HG03159 (cell line): ENCODE data around the gene NEU4.
"Not testable (repeated sequence)": the region's sequence is repeated elsewhere in the genome, so short reads cannot be mapped to it uniquely, and the experiment has no call there.

ENCODE experiments used
- ATAC-seq: cut with Tn5 transposase; IDR thresholded peaks from one replicate; pipeline ENCODE4 v1.9.1; 2021; ENCODE audit warnings: mild to moderate bottlenecking, moderate library complexity; ENCODE audit not compliant: unreplicated experiment

Gene NEU4

GRCh38 chr2:241823531-241824437, 14.8 kb downstream of the NEU4 start:
- not testable (repeated sequence) for ATAC-seq

- ATAC-seq = no peak
Observed at GRCh38 chr2:241827394-241827793, 18.4 kb downstream of the NEU4 start.

GRCh38 chr2:241833101-241833663, 24.2 kb downstream of the NEU4 start:
- no peak for ATAC-seq

- ATAC-seq = not testable (repeated sequence)
Observed at GRCh38 chr2:241833756-241834526, 24.9 kb downstream of the NEU4 start.

GRCh38 chr2:241834527-241835210, 25.7 kb downstream of the NEU4 start:
- ATAC-seq = no peak

- ATAC-seq = no peak
Observed at GRCh38 chr2:241835611-241836010, 26.6 kb downstream of the NEU4 start.

GRCh38 chr2:241836292-241836691, 27.3 kb downstream of the NEU4 start:
- no peak for ATAC-seq

GRCh38 chr2:241837197-241837965, 28.4 kb downstream of the NEU4 start:
- ATAC-seq = no peak

GRCh38 chr2:241841181-241842066, 32.4 kb downstream of the NEU4 start:
- no peak for ATAC-seq

- ATAC-seq = no peak
Observed at GRCh38 chr2:241842067-241842415, 33.0 kb downstream of the NEU4 start.

GRCh38 chr2:241842620-241843211, 33.7 kb downstream of the NEU4 start:
- no peak for ATAC-seq

- ATAC-seq = no peak
Observed at GRCh38 chr2:241843321-241844065, 34.5 kb downstream of the NEU4 start.

- ATAC-seq = peak; percentile 72
Observed at GRCh38 chr2:241844066-241844728, 35.2 kb downstream of the NEU4 start.

GRCh38 chr2:241844831-241845578, 36.0 kb downstream of the NEU4 start:
- ATAC-seq = no peak

GRCh38 chr2:241846406-241846805, 37.4 kb downstream of the NEU4 start:
- no peak for ATAC-seq

- ATAC-seq = no peak
Observed at GRCh38 chr2:241848761-241849615, 40.0 kb downstream of the NEU4 start.
